Right lobe of liver (tissue), 6 donors: ENCODE measurements around the gene EMD. TPM values are rescaled to one million over a fixed set of nuclear protein-coding genes. Genes with fewer than 3 reads are reported as not detected.

Experiments
- ATAC-seq, 4 donors: fragments of 200-7000 bp; cut with Tn5 transposase; one replicate each; pipeline ENCODE4 v1.9.1; 2020; ENCODE audit warnings: mild to moderate bottlenecking in 4 of 4, moderate library complexity in 4 of 4
- DNase-seq, 3 donors: peaks; one replicate each; pipeline ENCODE4 v3.0.0-alpha.2; 2020
- H3K27ac ChIP-seq, 3 donors: fragments of 200-600 bp; one replicate each; pipeline ENCODE4 v1.8.0; 2022
- H3K27me3 ChIP-seq, 2 donors: fragments of 200-600 bp; one replicate each; pipeline ENCODE4 v1.8.0; 2022
- H3K36me3 ChIP-seq, 4 donors: fragments of 200-600 bp; sonication (generic) in 1 of 4; one replicate each; pipeline versions ENCODE4 v1.5.1 to v1.8.0; 2017 to 2022; ENCODE audit warnings: control low read depth in 1 of 4
- H3K4me1 ChIP-seq, 4 donors: fragments of 200-600 bp; sonication (generic) in 1 of 4; one replicate each; pipeline versions ENCODE4 v1.5.1 to v1.8.0; 2017 to 2022; ENCODE audit warnings: control low read depth in 1 of 4
- H3K4me3 ChIP-seq, 3 donors: fragments of 200-600 bp; one replicate each; pipeline ENCODE4 v1.8.0; 2022
- H3K9me3 ChIP-seq, 4 donors: fragments of 200-600 bp; sonication (generic) in 1 of 4; one replicate each; pipeline versions ENCODE4 v1.5.1 to v1.8.0; 2017 to 2022; ENCODE audit warnings: control low read depth in 1 of 4
- POLR2A ChIP-seq: fragments of 450-650 bp; IDR thresholded peaks from one replicate; pipeline ENCODE4 v1.6.1; 2017; ENCODE audit warnings: antibody characterized with exemption, mild to moderate bottlenecking
- WGBS: methylation state at CpG from one replicate; pipeline ENCODE4 v1.1.6; 2018; ENCODE audit warnings: low coverage, low lambda C conversion rate; ENCODE audit not compliant: insufficient coverage; ENCODE audit errors: missing lambda C conversion rate; 5-methylcytosine and 5-hydroxymethylcytosine counted together
- intact Hi-C, 2 donors: fragments of 100-400 bp; cut with DNase I; formaldehyde crosslinking; loops; one replicate each; pipeline versions ENCODE4 v1.11.2 to v1.14.1; 2022
- total RNA-seq, 6 experiments: library from RNA; depleted of rRNA in 2 of 6; stranded (reverse); fragments of >200 nt in 2 of 6; fragmentation: NEBNext Ultra II Directional in 3 of 6; extraction: Animal tissue kit (Norgen Biotek cat#: 25700) in 3 of 6; gene quantifications; one replicate each; pipeline versions ENCODE4 v1.1.0 to v1.2.4, GENCODE V29; 2016 to 2023
- TF ChIP-seq, protein P1 (sequence below), 4 donors: fragments of 200-600 bp in 3 of 4; fragments of 450-650 bp in 1 of 4; IDR thresholded peaks; one replicate each; pipeline versions ENCODE4 v1.5.1 to v1.8.0; 2016 to 2022; ENCODE audit warnings: antibody characterized with exemption in 4 of 4, mild to moderate bottlenecking in 2 of 4
- donor health status: DM: no; HTN: yes; CAD: no.
- donor health status: DM: no; HTN: no; CAD: no.
- donor health status: DM: no; HTN: no; CAD: no.
- donor health status: DM: no; HTN: yes; CAD: no.
- donor health status: DM: no; HTN: yes; CAD: no.

EMD gene
- total RNA-seq, 6 experiments from 2014 or later, result 19.8 to 28.8 (median 24.2) TPM

DNA sequence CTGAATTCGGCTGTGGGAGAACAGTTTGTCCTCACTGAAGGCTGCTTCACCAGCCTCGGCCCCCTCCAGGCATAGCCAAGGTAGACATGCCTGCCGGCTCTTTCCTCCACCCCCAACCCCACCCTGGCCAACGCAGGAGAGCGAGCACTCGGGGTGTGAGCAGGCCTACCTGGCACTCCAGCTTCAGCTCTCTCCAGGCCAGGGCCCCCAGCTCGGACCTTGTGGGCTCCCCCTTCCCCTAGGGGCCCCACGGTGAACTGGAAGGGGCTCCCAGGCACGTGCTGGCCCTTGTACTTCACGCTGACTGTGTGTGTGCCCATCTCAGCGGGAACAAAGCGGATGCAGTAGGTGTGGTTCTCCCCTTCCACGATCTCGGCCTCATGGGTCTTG lies 27.1 kb upstream of the EMD start:
- Histone ChIP-seq H3K27ac (no peak overlapping the region), H3K27me3 (no peaks in the 10 kb centered on the region), H3K9me3 (no peaks in the 10 kb centered on the region), H3K4me3 (no peak overlapping the region), H3K4me1 (peaks cover 0 to 3% (median 0%) of the 10 kb centered on the region in 4 donors), H3K36me3 (peaks cover 0 to 4% (median 0%) of the 10 kb centered on the region in 4 donors)
- DNase-seq (no peak), ATAC-seq (no peak)
- intact Hi-C loops, result no loop called here
- TF ChIP-seq, protein P1, sequence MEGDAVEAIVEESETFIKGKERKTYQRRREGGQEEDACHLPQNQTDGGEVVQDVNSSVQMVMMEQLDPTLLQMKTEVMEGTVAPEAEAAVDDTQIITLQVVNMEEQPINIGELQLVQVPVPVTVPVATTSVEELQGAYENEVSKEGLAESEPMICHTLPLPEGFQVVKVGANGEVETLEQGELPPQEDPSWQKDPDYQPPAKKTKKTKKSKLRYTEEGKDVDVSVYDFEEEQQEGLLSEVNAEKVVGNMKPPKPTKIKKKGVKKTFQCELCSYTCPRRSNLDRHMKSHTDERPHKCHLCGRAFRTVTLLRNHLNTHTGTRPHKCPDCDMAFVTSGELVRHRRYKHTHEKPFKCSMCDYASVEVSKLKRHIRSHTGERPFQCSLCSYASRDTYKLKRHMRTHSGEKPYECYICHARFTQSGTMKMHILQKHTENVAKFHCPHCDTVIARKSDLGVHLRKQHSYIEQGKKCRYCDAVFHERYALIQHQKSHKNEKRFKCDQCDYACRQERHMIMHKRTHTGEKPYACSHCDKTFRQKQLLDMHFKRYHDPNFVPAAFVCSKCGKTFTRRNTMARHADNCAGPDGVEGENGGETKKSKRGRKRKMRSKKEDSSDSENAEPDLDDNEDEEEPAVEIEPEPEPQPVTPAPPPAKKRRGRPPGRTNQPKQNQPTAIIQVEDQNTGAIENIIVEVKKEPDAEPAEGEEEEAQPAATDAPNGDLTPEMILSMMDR (IDR thresholded peaks at IDR 0.05), result no peak
- no peak for TF ChIP-seq POLR2A
- WGBS, result 40% methylated on average over 1 of the region's 14 CpGs

DNA sequence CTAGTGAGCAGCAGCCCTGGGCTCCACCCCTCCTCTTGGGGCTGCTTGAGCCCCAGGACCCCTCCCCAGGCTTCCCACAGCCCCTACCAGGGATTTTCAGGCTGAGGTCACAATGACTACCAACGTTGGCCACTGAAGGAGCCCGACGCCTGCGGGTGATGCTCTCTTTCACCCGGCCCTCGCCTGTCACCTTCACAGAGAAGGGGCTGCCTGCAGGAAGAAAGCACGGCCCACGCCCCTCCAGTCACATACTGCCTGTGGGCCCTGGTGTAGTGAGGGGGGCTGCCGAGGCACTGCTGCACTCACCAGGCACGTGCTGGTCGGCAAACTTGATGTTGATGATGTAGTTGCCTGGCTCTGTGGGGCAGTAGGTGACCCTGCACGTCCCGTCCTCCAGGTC lies 26.6 kb upstream of the EMD start:
- no peak for TF ChIP-seq POLR2A
- TF ChIP-seq, protein P1 (IDR thresholded peaks at IDR 0.05), result no peak
- no peaks in the 10 kb centered on the region for H3K9me3 ChIP-seq
- ATAC-seq (no peak), DNase-seq (no peak)
- peaks cover 0 to 3% (median 0%) of the 10 kb centered on the region in 4 donors for H3K4me1 ChIP-seq
- WGBS, result 100% methylated on average over 1 of the region's 13 CpGs
- H3K4me3 ChIP-seq, result no peak overlapping the region
- no peak overlapping the region for H3K27ac ChIP-seq
- no peaks in the 10 kb centered on the region for H3K27me3 ChIP-seq
- H3K36me3 ChIP-seq, result peaks cover 0 to 4% (median 0%) of the 10 kb centered on the region in 4 donors
- intact Hi-C loops, result no loop called here

GRCh38 chrX:154353172-154353843 lies 25.8 kb upstream of the EMD start:
- no peaks in the 10 kb centered on the region for H3K27me3 ChIP-seq
- no peaks in the 10 kb centered on the region for H3K9me3 ChIP-seq
- H3K36me3 ChIP-seq, result peaks cover 0 to 4% (median 0%) of the 10 kb centered on the region in 4 donors
- DNase-seq (no peak), ATAC-seq (no peak)
- peaks cover 0 to 3% (median under 1%) of the 10 kb centered on the region in 4 donors for H3K4me1 ChIP-seq
- intact Hi-C loops, result no loop called here
- no CpG with 5 or more reads among the region's 24 CpGs for WGBS
- H3K4me3 ChIP-seq, result no peak overlapping the region
- no peak overlapping the region for H3K27ac ChIP-seq
- TF ChIP-seq, protein P1 (IDR thresholded peaks at IDR 0.05), result no peak
- TF ChIP-seq POLR2A, result no peak

GRCh38 chrX:154354013-154354412 lies 25.1 kb upstream of the EMD start:
- peaks cover 0 to 4% (median 0%) of the 10 kb centered on the region in 4 donors for H3K36me3 ChIP-seq
- DNase-seq, result no peak
- intact Hi-C loops, result no loop called here
- no peaks in the 10 kb centered on the region for H3K27me3 ChIP-seq
- H3K9me3 ChIP-seq, result no peaks in the 10 kb centered on the region
- no peak overlapping the region for H3K4me3 ChIP-seq
- H3K27ac ChIP-seq, result no peak overlapping the region
- ATAC-seq, result no peak
- WGBS, result no CpG with 5 or more reads among the region's 14 CpGs
- H3K4me1 ChIP-seq, result peaks cover 0 to 5% (median 1%) of the 10 kb centered on the region in 4 donors
- TF ChIP-seq POLR2A, result no peak
- TF ChIP-seq, protein P1 (IDR thresholded peaks at IDR 0.05), result no peak
